PC-9 (cell line): ENCODE measurements around the gene EDN2.

Experiments
- CTCF ChIP-seq: fragments of 200-600 bp; sonication (generic); conservative IDR thresholded peaks from 2 replicates; pipeline ENCODE4 v1.6.1; 2017; ENCODE audit warnings: mixed run types, antibody characterized with exemption, mild to moderate bottlenecking, moderate library complexity
- EZH2 ChIP-seq: fragments of 200-600 bp; sonication (generic); IDR thresholded peaks from 2 replicates; pipeline ENCODE4 v1.8.0; 2017; ENCODE audit warnings: antibody characterized with exemption, low read depth

DNA sequence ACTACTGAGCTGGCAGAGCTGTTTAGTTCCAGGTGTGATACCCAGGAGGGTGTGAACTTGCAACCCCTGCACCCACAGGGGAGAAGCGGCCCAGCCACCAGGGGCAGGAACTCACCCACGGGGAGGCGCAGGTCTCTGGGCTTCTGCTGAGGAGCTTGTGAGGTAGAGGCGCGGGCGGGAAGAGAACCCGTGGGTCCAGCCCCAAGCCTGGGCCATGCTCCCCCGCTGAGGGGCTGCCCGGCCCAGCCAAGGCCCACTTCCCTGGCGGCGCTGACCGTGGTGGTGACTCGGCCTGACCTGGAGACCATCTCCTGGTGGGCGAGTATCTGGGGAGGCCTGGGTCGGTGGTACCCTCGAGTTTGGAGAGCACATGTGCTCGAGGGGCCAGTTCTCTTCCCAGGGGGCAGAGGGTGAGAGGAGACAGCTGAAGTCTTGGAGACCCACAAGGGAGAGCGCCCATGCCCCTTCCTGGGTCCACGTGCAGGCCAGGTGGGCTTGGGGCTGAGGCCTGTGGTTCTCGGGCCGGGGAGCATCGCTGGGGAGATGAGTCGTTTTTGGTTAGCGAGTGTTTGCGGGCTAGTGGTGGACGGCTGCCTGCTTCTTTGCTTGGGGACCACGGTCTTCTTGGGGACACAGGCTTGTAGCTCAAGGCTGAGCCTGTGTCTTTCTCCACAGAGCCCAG is 28.4 kb upstream of the EDN2 start:
- TF ChIP-seq CTCF = no peak
- TF ChIP-seq EZH2 = no peak
